Large intestine (tissue), 3 donors: ENCODE data around the gene HSD17B2. TPM values are rescaled to one million over a fixed set of nuclear protein-coding genes. Genes with fewer than 3 reads are reported as not detected.

Experiments
- DNase-seq, 2 donors: peaks; one replicate each; pipeline versions ENCODE4 v3.0.0 to v3.0.0-alpha.2; 2013
- H3K27ac ChIP-seq: one replicate; pipeline ENCODE4 v1.5.1; 2013; ENCODE audit warnings: low read length
- H3K27me3 ChIP-seq: 2 replicates; pipeline ENCODE4 v1.6.1; 2013; ENCODE audit warnings: low read length; ENCODE audit not compliant: control insufficient read depth, insufficient read depth
- H3K36me3 ChIP-seq: 2 replicates; pipeline ENCODE4 v1.6.1; 2013; ENCODE audit warnings: low read length; ENCODE audit not compliant: control insufficient read depth, insufficient read depth
- H3K4me1 ChIP-seq: one replicate; pipeline ENCODE4 v1.6.1; 2013; ENCODE audit warnings: low read length; ENCODE audit not compliant: control insufficient read depth, insufficient read depth
- H3K4me3 ChIP-seq: one replicate; pipeline ENCODE4 v1.5.1; 2013; ENCODE audit warnings: low read length
- H3K9me3 ChIP-seq: one replicate; pipeline ENCODE4 v1.6.1; 2013; ENCODE audit warnings: mild to moderate bottlenecking, low read depth, low read length, moderate library complexity; ENCODE audit not compliant: control insufficient read depth
- WGBS: methylation state at CpG from one replicate; pipeline ENCODE4 v1.1.5; 2013; ENCODE audit warnings: low lambda C conversion rate; ENCODE audit not compliant: insufficient coverage; 5-methylcytosine and 5-hydroxymethylcytosine counted together
- polyA plus RNA-seq: library from polyadenylated mRNA; unstranded; fragments of 120-200 nt; gene quantifications from one replicate; pipeline ENCODE4 v1.2.1, GENCODE V29; 2013

HSD17B2 gene
- polyA plus RNA-seq, 1 donor: 69.5 TPM

DNA sequence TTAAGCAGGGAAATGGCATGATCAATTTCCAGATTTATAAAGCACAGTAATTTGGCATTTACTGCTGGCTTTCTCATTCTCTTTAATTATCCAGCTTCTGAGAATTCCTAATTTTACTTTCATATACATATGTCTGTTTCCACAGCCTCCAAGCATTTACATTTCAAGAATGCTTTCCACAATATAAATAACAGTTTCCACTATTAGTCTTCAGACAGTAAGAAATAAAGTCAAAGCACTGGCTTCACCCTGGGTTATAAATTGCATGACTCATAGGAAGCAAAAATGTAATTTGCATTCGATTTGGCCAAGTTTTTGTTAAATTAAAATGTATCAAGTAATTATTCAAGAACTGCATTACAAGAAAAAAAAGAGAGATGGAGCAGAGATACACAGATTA lies 81.5 kb downstream of the HSD17B2 start:
- WGBS: 71% methylated on average over 1 of the region's 1 CpG
- Histone ChIP-seq H3K36me3 (no peaks in the 10 kb centered on the region), H3K27me3 (no peaks in the 10 kb centered on the region), H3K9me3 (no peaks in the 10 kb centered on the region), H3K4me3 (no peak overlapping the region), H3K27ac (no peak overlapping the region), H3K4me1 (no peaks in the 10 kb centered on the region)
- DNase-seq: no peak

DNA sequence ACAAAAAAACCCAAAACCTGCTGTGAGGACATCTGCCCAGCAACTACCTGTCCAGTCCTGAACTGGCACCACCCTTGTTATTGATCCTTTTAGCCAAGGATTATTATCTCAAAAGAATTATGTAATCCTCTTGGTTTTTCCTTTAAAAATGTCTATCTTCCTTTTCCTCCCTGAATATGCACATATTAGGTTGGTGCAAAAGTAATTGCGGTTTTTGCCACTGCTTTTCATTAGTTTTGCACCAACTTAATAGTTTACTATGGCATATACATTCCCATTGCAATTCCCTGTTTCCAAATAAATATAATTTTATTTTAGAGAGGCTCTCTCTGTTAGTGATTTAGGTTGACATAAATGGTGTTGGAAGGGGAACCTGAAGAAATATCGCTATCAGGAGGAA lies 83.7 kb downstream of the HSD17B2 start:
- Histone ChIP-seq H3K9me3 (no peaks in the 10 kb centered on the region), H3K4me1 (no peaks in the 10 kb centered on the region), H3K36me3 (no peaks in the 10 kb centered on the region), H3K4me3 (no peak overlapping the region), H3K27ac (no peak overlapping the region), H3K27me3 (no peaks in the 10 kb centered on the region)
- no peak for DNase-seq
- no CpG with 5 or more reads among the region's 2 CpGs for WGBS

DNA sequence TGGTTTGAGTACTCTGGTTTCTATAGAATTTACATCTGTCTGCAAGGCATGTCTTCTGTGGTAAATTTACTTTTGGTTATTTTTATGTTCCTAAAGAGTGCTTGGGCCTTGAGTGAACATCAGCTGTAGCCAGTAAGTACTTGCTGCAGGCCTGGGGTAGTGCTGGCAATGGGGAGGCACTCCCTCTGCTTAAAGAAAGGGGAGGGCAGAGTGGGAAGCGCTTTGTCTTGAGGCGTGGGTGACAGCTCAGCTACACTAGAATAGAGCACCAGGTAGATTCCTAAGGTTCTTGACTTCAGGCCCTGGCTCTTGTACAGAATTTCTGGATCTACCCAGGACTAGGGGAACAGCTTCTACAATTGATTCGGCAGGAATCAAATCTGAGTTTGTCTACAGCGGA lies 84.4 kb downstream of the HSD17B2 start:
- no peak overlapping the region for H3K4me3 ChIP-seq
- WGBS: no CpG with 5 or more reads among the region's 4 CpGs
- no peaks in the 10 kb centered on the region for H3K4me1 ChIP-seq
- no peaks in the 10 kb centered on the region for H3K9me3 ChIP-seq
- no peak overlapping the region for H3K27ac ChIP-seq
- no peaks in the 10 kb centered on the region for H3K36me3 ChIP-seq
- DNase-seq: no peak
- no peaks in the 10 kb centered on the region for H3K27me3 ChIP-seq

DNA sequence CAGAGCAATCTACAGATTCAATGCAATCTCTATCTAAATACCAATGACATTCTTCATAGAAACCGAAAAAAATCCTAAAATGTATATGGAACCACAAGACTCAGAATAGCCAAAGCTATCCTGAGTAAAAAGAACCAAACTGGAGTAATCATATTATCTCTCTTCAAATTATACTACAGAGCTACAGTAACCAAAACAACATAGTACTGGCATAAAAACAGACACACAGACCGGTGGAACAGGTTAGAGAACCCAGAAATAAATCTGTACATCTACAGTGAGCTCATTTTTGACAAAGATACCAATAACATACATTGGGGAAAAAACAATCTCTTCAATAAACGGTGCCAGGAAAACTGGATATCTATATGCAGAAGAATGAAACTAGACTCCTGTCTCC lies 89.6 kb downstream of the HSD17B2 start:
- Histone ChIP-seq H3K27me3 (no peaks in the 10 kb centered on the region), H3K4me3 (no peak overlapping the region), H3K4me1 (no peaks in the 10 kb centered on the region), H3K36me3 (no peaks in the 10 kb centered on the region), H3K27ac (no peak overlapping the region), H3K9me3 (no peaks in the 10 kb centered on the region)
- DNase-seq: no peak
- WGBS: no CpG with 5 or more reads among the region's 3 CpGs

DNA sequence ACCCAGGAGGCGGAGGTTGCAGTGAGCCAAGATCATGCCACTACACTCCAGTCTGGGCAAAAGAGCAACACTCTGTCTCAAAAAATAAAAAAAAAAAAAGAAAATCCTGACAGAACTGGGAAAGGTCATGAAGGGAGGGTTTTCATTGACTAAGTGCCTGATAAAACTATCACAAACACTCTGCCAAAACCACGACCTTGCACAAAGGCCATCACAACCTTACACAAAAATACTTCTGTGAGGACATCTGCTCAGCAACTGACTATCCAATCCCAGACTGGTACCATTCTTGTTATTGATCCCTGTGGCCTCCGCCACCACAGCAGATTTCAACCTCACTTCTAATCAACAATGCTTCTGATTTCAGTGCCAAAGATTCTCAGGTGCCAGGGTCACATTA lies 94.8 kb downstream of the HSD17B2 start:
- Histone ChIP-seq H3K9me3 (no peaks in the 10 kb centered on the region), H3K36me3 (no peaks in the 10 kb centered on the region), H3K4me1 (no peaks in the 10 kb centered on the region), H3K27ac (no peak overlapping the region), H3K27me3 (no peaks in the 10 kb centered on the region), H3K4me3 (no peak overlapping the region)
- no CpG with 5 or more reads among the region's 3 CpGs for WGBS
- no peak for DNase-seq

DNA sequence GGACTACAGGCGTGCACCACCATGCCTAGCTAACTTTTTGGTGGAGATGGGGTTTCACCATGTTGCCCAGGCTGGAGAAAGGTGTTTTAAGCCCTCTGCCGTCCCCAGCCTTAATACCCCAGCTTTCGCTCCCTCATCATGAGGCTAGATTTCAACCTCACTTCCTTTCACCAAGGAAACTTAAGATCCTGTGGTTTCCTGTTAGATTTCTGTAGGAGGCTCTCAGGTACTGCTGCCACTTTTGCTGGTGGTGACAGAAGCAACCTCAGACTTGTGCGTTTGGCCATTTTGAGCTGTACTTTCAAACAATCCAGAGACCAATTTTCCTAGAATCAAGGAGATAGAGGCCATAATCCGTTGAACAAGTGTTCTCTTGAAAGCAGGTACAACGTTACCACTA lies 98.7 kb downstream of the HSD17B2 start:
- H3K4me3 ChIP-seq: no peak overlapping the region
- no peaks in the 10 kb centered on the region for H3K27me3 ChIP-seq
- no peaks in the 10 kb centered on the region for H3K36me3 ChIP-seq
- no peak overlapping the region for H3K27ac ChIP-seq
- no peaks in the 10 kb centered on the region for H3K4me1 ChIP-seq
- WGBS: 100% methylated on average over 2 of the region's 6 CpGs
- H3K9me3 ChIP-seq: no peaks in the 10 kb centered on the region
- no peak for DNase-seq

DNA sequence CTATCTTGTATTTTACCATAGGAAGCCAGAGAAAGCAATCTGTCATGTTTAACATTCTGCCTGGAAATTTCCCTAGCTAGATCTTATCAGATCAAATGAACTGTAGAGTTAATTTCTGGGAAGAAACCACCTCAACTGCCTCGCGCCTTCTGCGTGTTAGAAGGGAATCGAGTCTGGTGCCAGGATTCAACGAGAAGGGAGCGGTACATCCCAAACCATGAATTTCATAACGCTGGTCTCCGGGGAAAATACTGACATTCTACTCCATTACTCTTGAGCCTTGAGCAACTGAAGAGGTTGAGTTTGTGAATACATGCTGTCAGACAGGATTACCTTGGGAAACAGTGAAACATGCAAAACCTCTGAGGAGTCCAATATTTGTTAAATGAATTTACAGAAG lies 99.8 kb downstream of the HSD17B2 start:
- no peaks in the 10 kb centered on the region for H3K36me3 ChIP-seq
- H3K4me3 ChIP-seq: no peak overlapping the region
- 92% methylated on average over 2 of the region's 8 CpGs for WGBS
- no peaks in the 10 kb centered on the region for H3K4me1 ChIP-seq
- no peak for DNase-seq
- H3K9me3 ChIP-seq: no peaks in the 10 kb centered on the region
- no peak overlapping the region for H3K27ac ChIP-seq
- no peaks in the 10 kb centered on the region for H3K27me3 ChIP-seq

DNA sequence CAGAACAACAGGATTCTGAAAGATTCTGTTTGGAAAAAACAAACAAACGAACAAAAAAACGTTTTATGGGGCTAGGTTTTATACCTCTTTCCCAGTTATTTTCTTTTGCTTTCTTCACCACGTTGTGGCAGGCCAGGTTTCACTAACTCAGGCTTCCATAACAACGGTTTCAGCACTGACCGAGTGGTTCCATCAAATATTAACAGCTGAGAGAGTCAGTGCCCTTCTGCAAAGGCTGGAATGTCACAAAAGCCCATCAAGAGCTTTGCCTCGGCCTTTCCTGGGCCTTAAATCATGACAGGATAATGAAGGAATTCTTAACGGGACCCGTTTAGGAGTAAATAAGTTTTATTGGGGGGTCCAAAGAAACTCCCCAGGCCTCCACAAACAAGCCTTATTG lies 100.8 kb downstream of the HSD17B2 start:
- Histone ChIP-seq H3K27me3 (no peaks in the 10 kb centered on the region), H3K36me3 (no peaks in the 10 kb centered on the region), H3K27ac (no peak overlapping the region), H3K4me3 (no peak overlapping the region), H3K4me1 (no peaks in the 10 kb centered on the region), H3K9me3 (no peaks in the 10 kb centered on the region)
- peak in 1 of 2 donors; percentile 16 for DNase-seq
- 54% methylated on average over 3 of the region's 8 CpGs for WGBS

DNA sequence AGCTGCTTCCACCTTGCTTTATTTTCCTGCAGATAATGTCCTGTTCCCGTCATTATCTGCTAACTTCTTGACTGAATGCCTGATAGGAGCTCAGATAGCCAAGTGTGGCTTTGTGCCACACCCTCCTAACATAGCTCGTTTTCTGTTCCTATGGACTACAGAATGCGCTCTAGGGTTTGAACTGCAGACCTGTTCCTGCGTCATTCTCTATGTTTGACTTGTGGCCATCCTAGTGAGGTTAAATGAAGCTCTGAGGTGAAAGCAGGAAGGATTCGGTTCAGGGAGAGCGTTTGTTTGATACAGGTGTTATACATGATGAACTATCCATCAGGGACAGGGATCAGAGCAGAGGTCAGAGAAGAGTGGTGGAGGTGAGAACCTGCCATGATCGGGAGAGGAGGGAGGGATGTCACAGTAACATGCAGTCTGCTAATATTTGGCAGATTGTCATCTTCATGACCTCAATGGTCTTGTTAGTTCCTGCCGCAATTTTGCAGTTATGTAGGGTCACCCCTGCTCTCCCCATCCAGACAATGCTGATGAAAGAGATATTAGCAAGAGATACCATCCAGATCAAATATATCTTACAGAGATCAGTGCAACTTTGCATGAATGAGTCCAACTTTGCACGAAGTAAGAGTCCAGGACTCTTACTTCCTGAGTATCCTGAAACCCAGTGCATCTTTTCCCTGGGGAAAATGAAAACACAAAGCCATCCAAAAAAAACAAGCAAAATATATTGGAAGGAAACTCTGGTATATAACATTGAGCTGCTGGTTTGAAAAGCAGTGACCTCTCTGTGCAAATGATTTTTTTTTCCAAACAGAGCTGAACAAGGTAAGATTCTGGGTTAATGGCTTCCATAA lies 102.1 kb downstream of the HSD17B2 start:
- Histone ChIP-seq H3K4me3 (no peak overlapping the region), H3K27me3 (no peaks in the 10 kb centered on the region), H3K4me1 (no peaks in the 10 kb centered on the region), H3K9me3 (no peaks in the 10 kb centered on the region), H3K27ac (no peak overlapping the region), H3K36me3 (no peaks in the 10 kb centered on the region)
- 67% methylated on average over 1 of the region's 9 CpGs for WGBS
- DNase-seq: no peak

DNA sequence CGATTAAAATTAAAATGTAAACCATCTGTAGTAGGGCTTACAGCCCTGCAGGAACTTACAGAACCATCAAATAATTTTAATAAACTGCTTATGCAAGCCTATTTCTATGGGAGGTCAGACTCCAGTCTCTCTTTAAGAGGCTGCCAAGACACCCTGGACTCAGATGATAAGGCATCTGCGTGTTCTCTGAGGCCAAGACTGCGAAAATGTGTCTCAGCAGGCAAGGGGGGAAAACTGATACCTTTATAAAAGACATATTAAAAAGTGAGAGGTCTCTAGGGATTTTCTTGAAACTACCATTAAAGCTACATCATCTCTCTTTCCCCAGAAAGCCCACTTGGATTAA lies 102.7 kb downstream of the HSD17B2 start:
- no peak overlapping the region for H3K4me3 ChIP-seq
- no peak for DNase-seq
- no peaks in the 10 kb centered on the region for H3K36me3 ChIP-seq
- H3K4me1 ChIP-seq: no peaks in the 10 kb centered on the region
- H3K9me3 ChIP-seq: no peaks in the 10 kb centered on the region
- H3K27me3 ChIP-seq: no peaks in the 10 kb centered on the region
- no peak overlapping the region for H3K27ac ChIP-seq
- WGBS: no CpG with 5 or more reads among the region's 3 CpGs
